ENCODE data around the gene RNF150. TPM values are rescaled to one million over a fixed set of nuclear protein-coding genes. Genes with fewer than 3 reads are reported as not detected.

The RNF150 gene
- total and polyA plus RNA-seq, 9 donors = 7.6 to 43.2 (median 31.2) TPM

- peaks cover 16% of the 10 kb centered on the region for H3K4me1 ChIP-seq (ENCODE audit: insufficient read depth)
- DNase-seq = peak in 4 of 5 donors; percentile 27 to 45 (median 38)
- TF ChIP-seq CTCF (IDR thresholded peaks at IDR 0.05) (no peak), POLR2A (IDR thresholded peaks at IDR 0.05) (no peak), EP300 (IDR thresholded peaks at IDR 0.05) (no peak)
Measured at GRCh38 chr4:140995058-140995457, 138.2 kb downstream of the RNF150 start.

GRCh38 chr4:140994015-140994414, 139.3 kb downstream of the RNF150 start:
- intact Hi-C loops (cut with DNase I) = no loop called here
- Histone ChIP-seq H3K4me3 (no peak overlapping the region), H3K27ac (peak overlapping the region in 1 of 2 donors; percentile 77), H3K4me1 (ENCODE audit: insufficient read depth) (peaks cover 16% of the 10 kb centered on the region), H3K36me3 (no peaks in the 10 kb centered on the region), H3K9me3 (no peaks in the 10 kb centered on the region), H3K27me3 (no peaks in the 10 kb centered on the region)
- WGBS, 3 donors = 3 to 17% (median 10%) methylated on average over 1 of the region's 1 CpG
- DNase-seq = no peak
- TF ChIP-seq CTCF (IDR thresholded peaks at IDR 0.05) = no peak
- TF ChIP-seq POLR2A (IDR thresholded peaks at IDR 0.05) = no peak
- TF ChIP-seq EP300 (IDR thresholded peaks at IDR 0.05) = no peak

More at GRCh38 chr4:140995058-140995457, 138.2 kb downstream of the RNF150 start:
- H3K36me3 ChIP-seq = no peaks in the 10 kb centered on the region
- peak overlapping the region in 1 of 2 donors; percentile 77 for H3K27ac ChIP-seq
- intact Hi-C loops (cut with DNase I) = no loop called here
- H3K4me3 ChIP-seq = no peak overlapping the region
- no peaks in the 10 kb centered on the region for H3K9me3 ChIP-seq
- 9 to 21% (median 16%) methylated on average over 1 of the region's 1 CpG for WGBS, 3 donors
- no peaks in the 10 kb centered on the region for H3K27me3 ChIP-seq

- intact Hi-C loops (cut with DNase I) = no loop called here
Measured at GRCh38 chr4:140993370-140993769, 139.9 kb downstream of the RNF150 start.

GRCh38 chr4:140989944-140990343, 143.3 kb downstream of the RNF150 start:
- Histone ChIP-seq H3K36me3 (no peaks in the 10 kb centered on the region), H3K9me3 (no peaks in the 10 kb centered on the region), H3K27ac (no peak overlapping the region), H3K27me3 (no peaks in the 10 kb centered on the region), H3K4me1 (ENCODE audit: insufficient read depth) (peaks cover 11% of the 10 kb centered on the region), H3K4me3 (no peak overlapping the region)
- no peak for DNase-seq
- 91 to 98% (median 92%) methylated on average over 3 of the region's 3 CpGs for WGBS, 3 donors
- intact Hi-C loops (cut with DNase I) = no loop called here
- TF ChIP-seq EP300 (IDR thresholded peaks at IDR 0.05) (no peak), CTCF (IDR thresholded peaks at IDR 0.05) (no peak), POLR2A (IDR thresholded peaks at IDR 0.05) (no peak)

More at GRCh38 chr4:140993370-140993769, 139.9 kb downstream of the RNF150 start:
- no peak overlapping the region for H3K4me3 ChIP-seq
- H3K27ac ChIP-seq = peak overlapping the region in 1 of 2 donors; percentile 77
- TF ChIP-seq POLR2A (IDR thresholded peaks at IDR 0.05) (no peak), CTCF (IDR thresholded peaks at IDR 0.05) (no peak), EP300 (IDR thresholded peaks at IDR 0.05) (no peak)
- WGBS, 3 donors = 19 to 52% (median 20%) methylated on average over 4 of the region's 4 CpGs
- no peaks in the 10 kb centered on the region for H3K36me3 ChIP-seq
- peak in 2 of 5 donors; percentile 24 to 48 for DNase-seq
- H3K9me3 ChIP-seq = no peaks in the 10 kb centered on the region
- peaks cover 16% of the 10 kb centered on the region for H3K4me1 ChIP-seq (ENCODE audit: insufficient read depth)
- no peaks in the 10 kb centered on the region for H3K27me3 ChIP-seq
